Keratinocyte (primary cell): Measurements from ENCODE around the gene FBXW7.
A peak's percentile ranks its signal among the peaks of the same experiment; 100 is the strongest.

Source experiments
- CTCF ChIP-seq, 3 experiments: IDR thresholded peaks in 1 of 3; conservative IDR thresholded peaks in 1 of 3; optimal IDR thresholded peaks in 1 of 3; 2 replicates in 2 of 3; 3 replicates in 1 of 3; pipeline versions ENCODE3 to v1.5.1; 2011; ENCODE audit warnings: low read length in 3 of 3, mild to moderate bottlenecking in 3 of 3, moderate library complexity in 2 of 3, control low read depth in 1 of 3, inconsistent platforms in 1 of 3; ENCODE audit not compliant: insufficient read depth in 2 of 3; ENCODE audit errors: extremely low read depth in 1 of 3
- EZH2 ChIP-seq: IDR thresholded peaks from one replicate; pipeline ENCODE4 v1.6.1; 2012; ENCODE audit warnings: inconsistent platforms, mild to moderate bottlenecking, low read length, moderate library complexity

DNA sequence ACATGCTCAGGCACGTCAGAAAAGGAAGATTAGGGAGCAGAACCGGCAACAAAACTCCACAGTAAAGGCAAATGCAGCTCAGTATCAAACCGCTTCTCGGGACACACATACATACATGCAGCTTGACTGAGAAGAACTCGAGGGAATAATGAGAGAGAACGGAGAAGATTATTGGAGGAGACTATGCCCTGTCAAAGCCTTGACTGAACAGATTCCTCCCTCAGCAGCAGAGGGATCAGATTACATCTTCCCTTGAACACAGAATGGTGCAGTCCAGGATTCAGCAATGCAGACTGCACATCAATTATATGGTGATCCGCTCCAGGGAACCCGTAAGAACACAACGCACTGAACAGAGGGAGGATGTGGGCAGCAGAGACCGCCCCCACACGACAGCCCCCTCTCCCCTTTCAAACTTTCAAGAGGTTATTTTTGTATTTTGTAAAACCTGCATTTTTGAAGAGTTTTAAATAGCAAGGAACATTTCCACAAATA, 183.2 kb downstream of the FBXW7 start:
- TF ChIP-seq CTCF (optimal IDR thresholded peaks at IDR 0.05 in 1 of 3, IDR thresholded peaks at IDR 0.05 in 1 of 3, conservative IDR thresholded peaks at IDR 0.05 in 1 of 3; ENCODE audit: extremely low read depth in 1 of 3, insufficient read depth in 2 of 3, low read length in 3 of 3) (peak in 1 of 3 experiments; percentile 6), EZH2 (no peak)
